Measurements from ENCODE around the gene SRP14.

Gene SRP14

DNA sequence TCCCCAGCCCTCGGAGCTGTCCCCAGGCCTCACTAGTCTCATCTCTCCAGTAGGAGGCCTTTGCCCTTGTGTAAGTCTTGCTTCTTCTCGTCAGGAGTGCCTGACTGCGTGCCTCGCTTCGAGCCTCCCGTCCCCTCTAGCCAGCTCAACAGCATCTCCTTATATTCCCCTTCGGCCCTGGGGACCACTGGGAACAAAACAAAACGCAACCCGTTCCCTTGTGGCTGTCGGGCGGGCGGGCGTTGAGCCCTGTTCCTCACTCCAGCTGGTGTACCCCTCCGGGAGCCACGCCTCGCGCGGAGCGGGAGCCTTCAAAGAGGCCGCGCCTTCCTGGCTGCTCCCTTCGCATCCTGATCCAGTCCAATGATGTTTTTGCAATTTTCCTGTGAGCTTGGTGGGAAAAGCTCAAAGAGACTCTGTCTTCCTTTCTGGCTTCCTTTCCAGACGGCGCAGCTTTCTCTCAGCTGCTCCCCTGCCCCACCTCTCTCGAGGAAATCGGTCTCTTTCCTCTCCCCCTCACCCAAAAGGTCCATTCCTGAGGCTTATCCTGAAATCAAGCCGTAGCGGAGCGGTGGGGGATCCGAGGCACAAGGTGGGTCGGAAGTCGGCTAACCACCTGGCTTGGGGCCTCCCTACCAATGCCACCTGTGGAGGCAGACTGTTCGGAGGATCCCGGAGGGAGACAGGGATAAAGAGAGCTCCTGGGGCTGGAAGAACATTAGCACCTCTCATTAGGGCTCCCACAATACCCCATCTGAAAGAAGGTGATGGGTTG lies 33.4 kb upstream of the SRP14 start:
- TF ChIP-seq, protein P1, sequence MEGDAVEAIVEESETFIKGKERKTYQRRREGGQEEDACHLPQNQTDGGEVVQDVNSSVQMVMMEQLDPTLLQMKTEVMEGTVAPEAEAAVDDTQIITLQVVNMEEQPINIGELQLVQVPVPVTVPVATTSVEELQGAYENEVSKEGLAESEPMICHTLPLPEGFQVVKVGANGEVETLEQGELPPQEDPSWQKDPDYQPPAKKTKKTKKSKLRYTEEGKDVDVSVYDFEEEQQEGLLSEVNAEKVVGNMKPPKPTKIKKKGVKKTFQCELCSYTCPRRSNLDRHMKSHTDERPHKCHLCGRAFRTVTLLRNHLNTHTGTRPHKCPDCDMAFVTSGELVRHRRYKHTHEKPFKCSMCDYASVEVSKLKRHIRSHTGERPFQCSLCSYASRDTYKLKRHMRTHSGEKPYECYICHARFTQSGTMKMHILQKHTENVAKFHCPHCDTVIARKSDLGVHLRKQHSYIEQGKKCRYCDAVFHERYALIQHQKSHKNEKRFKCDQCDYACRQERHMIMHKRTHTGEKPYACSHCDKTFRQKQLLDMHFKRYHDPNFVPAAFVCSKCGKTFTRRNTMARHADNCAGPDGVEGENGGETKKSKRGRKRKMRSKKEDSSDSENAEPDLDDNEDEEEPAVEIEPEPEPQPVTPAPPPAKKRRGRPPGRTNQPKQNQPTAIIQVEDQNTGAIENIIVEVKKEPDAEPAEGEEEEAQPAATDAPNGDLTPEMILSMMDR (IDR thresholded peaks at IDR 0.05; ENCODE audit: low read depth, low read length) = no peak
- in situ Hi-C loops (cut with HindIII; ENCODE audit: low sequenced_read_pairs) = no loop called here
- no peak overlapping the region for H3K4me3 ChIP-seq (ENCODE audit: low read depth, low read length)
- DNase-seq (ENCODE audit: low read depth, low spot score) = no peak

DNA sequence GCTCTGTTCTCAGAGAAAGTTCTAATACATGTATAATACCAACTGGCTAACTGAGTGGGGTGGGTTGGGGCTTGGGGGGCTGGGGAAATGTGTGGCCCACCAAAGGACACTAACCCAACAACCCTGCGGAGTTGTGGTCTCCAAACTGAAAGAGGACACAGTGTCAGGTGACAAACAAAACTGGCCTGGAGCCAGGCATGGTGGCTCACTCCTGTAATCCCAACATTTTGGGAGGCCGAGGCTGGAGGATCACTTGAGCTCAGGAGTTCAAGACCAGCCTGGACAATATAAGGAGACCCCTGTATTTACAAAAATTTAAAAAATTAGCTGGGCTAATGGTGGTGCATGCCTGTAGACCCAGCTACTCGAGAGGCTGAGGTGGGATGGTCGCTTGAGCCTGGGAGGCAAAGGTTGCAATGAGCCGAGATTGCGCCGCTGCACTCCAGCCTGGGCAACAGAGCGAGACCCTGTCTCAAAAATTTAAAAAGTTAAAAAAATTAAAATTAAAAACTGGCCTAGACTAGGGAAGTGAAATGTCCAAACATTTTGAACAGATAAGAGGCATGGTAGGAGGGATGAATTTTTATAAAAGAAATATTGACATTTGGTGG lies 31.7 kb upstream of the SRP14 start:
- DNase-seq (ENCODE audit: low read depth, low spot score) = no peak
- H3K4me3 ChIP-seq (ENCODE audit: low read depth, low read length) = no peak overlapping the region
- TF ChIP-seq, protein P1 (IDR thresholded peaks at IDR 0.05; ENCODE audit: low read depth, low read length) = no peak
- in situ Hi-C loops (cut with HindIII; ENCODE audit: low sequenced_read_pairs) = no loop called here

- DNase-seq (ENCODE audit: low read depth, low spot score) = no peak
- TF ChIP-seq, protein P1 (IDR thresholded peaks at IDR 0.05; ENCODE audit: low read depth, low read length) = no peak
- H3K4me3 ChIP-seq (ENCODE audit: low read depth, low read length) = no peak overlapping the region
- in situ Hi-C loops (cut with HindIII; ENCODE audit: low sequenced_read_pairs) = no loop called here
Observed at GRCh38 chr15:40070166-40070557, 31.2 kb upstream of the SRP14 start.

DNA sequence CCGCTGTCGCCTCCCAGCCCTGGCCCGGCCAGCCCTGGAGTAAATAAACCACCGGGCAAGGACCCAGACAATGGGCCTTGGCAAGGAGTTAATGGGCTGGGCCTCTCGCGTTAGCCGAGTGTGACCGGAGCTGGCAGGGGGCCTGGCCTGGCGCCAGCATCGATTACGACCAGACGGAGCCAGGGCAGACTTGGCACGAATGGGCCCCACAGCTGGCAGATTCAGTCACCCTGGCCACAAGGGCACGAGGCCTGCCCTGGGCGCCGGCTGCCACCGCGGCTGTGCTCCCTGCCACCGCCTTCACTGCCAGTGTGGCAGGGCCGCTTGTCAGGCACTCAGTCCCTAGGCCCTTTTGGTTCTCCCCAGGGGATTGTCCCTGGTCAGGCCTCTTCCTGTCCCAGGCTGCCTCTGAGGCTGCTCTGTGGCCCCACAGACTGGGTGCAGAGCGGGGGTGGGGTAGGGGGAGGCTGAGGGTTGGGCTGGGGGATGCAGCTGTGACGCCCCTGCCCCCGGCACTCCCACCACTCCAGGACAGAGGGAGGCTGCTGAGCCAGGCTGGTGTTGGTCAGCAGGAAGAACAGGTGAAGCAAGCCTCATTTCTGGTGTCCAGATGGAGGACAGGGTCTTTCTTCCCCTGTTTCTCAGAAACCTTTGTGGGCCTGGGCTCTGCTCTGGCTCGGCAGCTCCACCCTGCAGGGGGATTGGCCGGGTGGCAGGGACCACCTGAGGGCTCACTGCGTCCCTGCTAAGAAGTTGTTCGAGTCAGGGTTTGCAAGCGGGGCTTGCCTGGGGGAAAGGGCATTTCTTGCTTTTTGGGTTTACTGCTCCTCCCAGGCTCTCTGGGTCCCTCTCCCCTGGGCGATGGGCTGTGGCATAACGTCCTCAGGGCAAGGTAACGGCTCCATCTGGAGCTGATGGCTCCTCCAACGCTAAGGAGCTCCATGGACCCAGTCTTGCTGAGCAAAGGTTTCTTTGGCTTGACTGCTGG lies 30.5 kb upstream of the SRP14 start:
- TF ChIP-seq, protein P1 (IDR thresholded peaks at IDR 0.05; ENCODE audit: low read depth, low read length) = no peak
- peak; percentile 81 for DNase-seq (ENCODE audit: low read depth, low spot score)
- no peak overlapping the region for H3K4me3 ChIP-seq (ENCODE audit: low read depth, low read length)
- in situ Hi-C loops (cut with HindIII; ENCODE audit: low sequenced_read_pairs) = no loop called here

DNA sequence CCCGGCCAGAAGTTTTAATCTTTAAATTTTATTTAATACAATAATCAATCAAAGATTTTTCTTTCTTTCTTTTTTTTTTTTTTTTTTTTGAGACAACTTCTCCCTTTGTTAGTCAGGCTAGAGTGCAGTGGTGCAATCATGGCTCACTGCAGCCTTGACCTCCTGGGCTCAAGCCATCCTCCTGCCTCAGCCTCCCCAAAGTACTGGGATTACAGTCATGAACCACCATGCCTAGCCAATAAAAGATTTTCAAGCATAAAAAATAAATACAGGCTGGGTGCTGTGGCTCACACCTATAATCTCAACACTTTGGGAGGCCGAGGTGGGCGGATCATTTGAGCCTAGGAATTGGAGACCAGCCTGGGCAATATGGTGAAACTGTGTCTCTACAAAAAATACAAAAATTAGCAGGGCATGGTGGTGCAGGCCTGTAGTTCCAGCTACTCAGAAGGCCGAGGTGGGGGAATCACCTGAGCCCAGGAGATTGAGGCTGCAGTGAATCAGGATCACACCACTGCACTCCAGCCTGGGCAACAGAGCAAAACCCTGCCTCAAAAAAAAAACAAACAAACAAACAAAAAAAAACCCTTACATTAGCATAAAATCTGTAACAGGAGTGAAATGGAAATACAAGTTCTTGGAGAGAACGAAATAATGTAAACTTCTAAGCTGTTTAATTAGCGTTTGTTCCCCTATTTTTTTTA lies 29.1 kb upstream of the SRP14 start:
- no peak overlapping the region for H3K4me3 ChIP-seq (ENCODE audit: low read depth, low read length)
- in situ Hi-C loops (cut with HindIII; ENCODE audit: low sequenced_read_pairs) = no loop called here
- DNase-seq (ENCODE audit: low read depth, low spot score) = no peak
- TF ChIP-seq, protein P1 (IDR thresholded peaks at IDR 0.05; ENCODE audit: low read depth, low read length) = no peak

DNA sequence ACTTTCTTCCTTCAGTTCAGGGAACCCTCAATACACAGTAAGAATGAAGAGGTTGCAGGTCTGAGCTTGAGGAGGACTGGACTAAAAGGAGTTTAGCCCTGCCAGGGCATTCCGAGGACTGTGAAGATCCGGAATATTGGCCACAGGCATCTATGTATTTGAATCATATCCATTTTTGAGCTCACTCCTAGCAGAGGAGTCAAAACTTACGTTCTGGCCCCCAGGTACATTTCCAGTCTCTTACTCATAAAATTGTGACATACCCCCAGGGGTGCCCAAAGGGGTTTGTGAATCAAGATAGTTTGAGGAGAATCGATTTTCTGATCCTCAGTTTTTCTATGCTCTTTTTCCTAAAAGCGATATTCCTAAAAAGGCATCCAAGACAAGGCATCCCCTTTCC lies 27.6 kb upstream of the SRP14 start:
- DNase-seq (ENCODE audit: low read depth, low spot score) = no peak
- in situ Hi-C loops (cut with HindIII; ENCODE audit: low sequenced_read_pairs) = no loop called here
- H3K4me3 ChIP-seq (ENCODE audit: low read depth, low read length) = no peak overlapping the region
- TF ChIP-seq, protein P1 (IDR thresholded peaks at IDR 0.05; ENCODE audit: low read depth, low read length) = no peak

Data from astrocyte of the spinal cord (primary cell).